Measurements from ENCODE around the gene NEDD4L.

Gene NEDD4L

GRCh38 chr18:58061349-58061748 is 17.3 kb downstream of the NEDD4L start:
- H3K27me3 ChIP-seq (ENCODE audit: control insufficient read depth in 3 of 3, insufficient read depth in 3 of 3, low read depth in 1 of 3, low read length in 3 of 3) = no peaks in the 10 kb centered on the region
- WGBS, 2 donors (ENCODE audit: extremely low coverage in 2 of 2, insufficient read length in 2 of 2, insufficient replicate concordance in 1 of 2) = no CpG with 5 or more reads among the region's 3 CpGs

GRCh38 chr18:58064406-58064998 is 20.5 kb downstream of the NEDD4L start:
- H2AFZ ChIP-seq (ENCODE audit: low read length) = no peak overlapping the region
- H3K9ac ChIP-seq (ENCODE audit: low read depth, low read length, poor library complexity) = no peak overlapping the region
- no peak overlapping the region for H4K8ac ChIP-seq (ENCODE audit: low read depth, low read length)
- H3K4ac ChIP-seq (ENCODE audit: low read length) = no peak overlapping the region
- H2BK12ac ChIP-seq (ENCODE audit: low read length) = no peak overlapping the region
- H3K23ac ChIP-seq (ENCODE audit: low read depth, low read length, poor library complexity) = no peak overlapping the region
- no peak overlapping the region for H3K27ac ChIP-seq (replicated peaks; ENCODE audit: low read length)
- H4K91ac ChIP-seq (ENCODE audit: low read depth, low read length, poor library complexity) = no peak overlapping the region
- H3K4me2 ChIP-seq (ENCODE audit: insufficient read depth, low read length, poor library complexity, severe bottlenecking) = no peak overlapping the region
- no peak overlapping the region for H2BK5ac ChIP-seq (ENCODE audit: low read length)
- H3K18ac ChIP-seq (ENCODE audit: low read length) = no peak overlapping the region
- H3K27me3 ChIP-seq (ENCODE audit: control insufficient read depth in 3 of 3, insufficient read depth in 3 of 3, low read depth in 1 of 3, low read length in 3 of 3) = no peaks in the 10 kb centered on the region
- no peaks in the 10 kb centered on the region for H3K9me3 ChIP-seq (replicated peaks in 1 of 2; ENCODE audit: control insufficient read depth in 2 of 2, insufficient read depth in 1 of 2, low read depth in 1 of 2, low read length in 2 of 2)
- H2AK5ac ChIP-seq (ENCODE audit: low read depth, low read length) = no peak overlapping the region
- no peak overlapping the region for H3K4me3 ChIP-seq (ENCODE audit: low read length in 2 of 2)
- H3K79me1 ChIP-seq (ENCODE audit: low read depth, low read length) = peaks cover 2% of the 10 kb centered on the region
- DNase-seq (ENCODE audit: low spot score) = no peak
- H2BK120ac ChIP-seq (ENCODE audit: low read depth, low read length) = no peak overlapping the region
- no peaks in the 10 kb centered on the region for H3K36me3 ChIP-seq (replicated peaks in 1 of 2; ENCODE audit: control insufficient read depth in 2 of 2, insufficient read depth in 2 of 2, low read length in 2 of 2)
- peaks cover 0 to 5% of the 10 kb centered on the region in 2 donors for H3K4me1 ChIP-seq (ENCODE audit: control insufficient read depth in 2 of 2, insufficient read depth in 1 of 2, low read depth in 1 of 2, low read length in 2 of 2)
- H3K14ac ChIP-seq (ENCODE audit: low read length) = no peak overlapping the region
- WGBS, 2 donors (ENCODE audit: extremely low coverage in 2 of 2, insufficient read length in 2 of 2, insufficient replicate concordance in 1 of 2) = no CpG with 5 or more reads among the region's 10 CpGs
- no peak overlapping the region for H2BK15ac ChIP-seq (ENCODE audit: low read length)

More at GRCh38 chr18:58061349-58061748, 17.3 kb downstream of the NEDD4L start:
- no peak overlapping the region for H3K4ac ChIP-seq (ENCODE audit: low read length)
- no peak overlapping the region for H2BK15ac ChIP-seq (ENCODE audit: low read length)
- H3K14ac ChIP-seq (ENCODE audit: low read length) = no peak overlapping the region
- no peak for DNase-seq (ENCODE audit: low spot score)
- H2BK5ac ChIP-seq (ENCODE audit: low read length) = no peak overlapping the region
- H3K4me2 ChIP-seq (ENCODE audit: insufficient read depth, low read length, poor library complexity, severe bottlenecking) = no peak overlapping the region
- H4K91ac ChIP-seq (ENCODE audit: low read depth, low read length, poor library complexity) = no peak overlapping the region
- peaks cover 0 to 2% of the 10 kb centered on the region in 2 donors for H3K9me3 ChIP-seq (replicated peaks in 1 of 2; ENCODE audit: control insufficient read depth in 2 of 2, insufficient read depth in 1 of 2, low read depth in 1 of 2, low read length in 2 of 2)
- H2AFZ ChIP-seq (ENCODE audit: low read length) = no peak overlapping the region
- H2AK5ac ChIP-seq (ENCODE audit: low read depth, low read length) = no peak overlapping the region
- peaks cover 0 to 4% of the 10 kb centered on the region in 2 donors for H3K4me1 ChIP-seq (ENCODE audit: control insufficient read depth in 2 of 2, insufficient read depth in 1 of 2, low read depth in 1 of 2, low read length in 2 of 2)
- no peak overlapping the region for H2BK120ac ChIP-seq (ENCODE audit: low read depth, low read length)
- no peak overlapping the region for H3K4me3 ChIP-seq (ENCODE audit: low read length in 2 of 2)
- no peak overlapping the region for H4K8ac ChIP-seq (ENCODE audit: low read depth, low read length)
- H3K23ac ChIP-seq (ENCODE audit: low read depth, low read length, poor library complexity) = no peak overlapping the region
- H3K9ac ChIP-seq (ENCODE audit: low read depth, low read length, poor library complexity) = no peak overlapping the region
- no peak overlapping the region for H3K18ac ChIP-seq (ENCODE audit: low read length)
- no peak overlapping the region for H3K27ac ChIP-seq (replicated peaks; ENCODE audit: low read length)
- no peaks in the 10 kb centered on the region for H3K79me1 ChIP-seq (ENCODE audit: low read depth, low read length)
- H3K36me3 ChIP-seq (replicated peaks in 1 of 2; ENCODE audit: control insufficient read depth in 2 of 2, insufficient read depth in 2 of 2, low read length in 2 of 2) = no peaks in the 10 kb centered on the region
- H2BK12ac ChIP-seq (ENCODE audit: low read length) = no peak overlapping the region

- Histone ChIP-seq H2AK5ac (ENCODE audit: low read depth, low read length) (no peak overlapping the region), H3K4me3 (ENCODE audit: low read length in 2 of 2) (no peak overlapping the region), H2BK15ac (ENCODE audit: low read length) (no peak overlapping the region), H3K27me3 (ENCODE audit: control insufficient read depth in 3 of 3, insufficient read depth in 3 of 3, low read depth in 1 of 3, low read length in 3 of 3) (no peaks in the 10 kb centered on the region), H3K4ac (ENCODE audit: low read length) (no peak overlapping the region), H2BK120ac (ENCODE audit: low read depth, low read length) (no peak overlapping the region), H3K9me3 (replicated peaks in 1 of 2; ENCODE audit: control insufficient read depth in 2 of 2, insufficient read depth in 1 of 2, low read depth in 1 of 2, low read length in 2 of 2) (no peaks in the 10 kb centered on the region), H3K4me2 (ENCODE audit: insufficient read depth, low read length, poor library complexity, severe bottlenecking) (no peak overlapping the region), H3K27ac (replicated peaks; ENCODE audit: low read length) (no peak overlapping the region), H4K8ac (ENCODE audit: low read depth, low read length) (no peak overlapping the region), H3K23ac (ENCODE audit: low read depth, low read length, poor library complexity) (no peak overlapping the region), H2BK12ac (ENCODE audit: low read length) (no peak overlapping the region), H3K4me1 (ENCODE audit: control insufficient read depth in 2 of 2, insufficient read depth in 1 of 2, low read depth in 1 of 2, low read length in 2 of 2) (peaks cover 0 to 9% of the 10 kb centered on the region in 2 donors), H2BK5ac (ENCODE audit: low read length) (no peak overlapping the region), H4K91ac (ENCODE audit: low read depth, low read length, poor library complexity) (no peak overlapping the region), H2AFZ (ENCODE audit: low read length) (no peak overlapping the region), H3K36me3 (replicated peaks in 1 of 2; ENCODE audit: control insufficient read depth in 2 of 2, insufficient read depth in 2 of 2, low read length in 2 of 2) (no peaks in the 10 kb centered on the region), H3K9ac (ENCODE audit: low read depth, low read length, poor library complexity) (no peak overlapping the region), H3K18ac (ENCODE audit: low read length) (no peak overlapping the region), H3K79me1 (ENCODE audit: low read depth, low read length) (peaks cover 2% of the 10 kb centered on the region), H3K14ac (ENCODE audit: low read length) (no peak overlapping the region)
- no peak for DNase-seq (ENCODE audit: low spot score)
- WGBS, 2 donors (ENCODE audit: extremely low coverage in 2 of 2, insufficient read length in 2 of 2, insufficient replicate concordance in 1 of 2) = no CpG with 5 or more reads among the region's 3 CpGs
Measured at GRCh38 chr18:58065956-58066355, 21.9 kb downstream of the NEDD4L start.

- Histone ChIP-seq H2AK5ac (ENCODE audit: low read depth, low read length) (no peak overlapping the region), H3K14ac (ENCODE audit: low read length) (no peak overlapping the region), H2BK5ac (ENCODE audit: low read length) (no peak overlapping the region), H2BK15ac (ENCODE audit: low read length) (no peak overlapping the region), H2BK12ac (ENCODE audit: low read length) (no peak overlapping the region), H4K8ac (ENCODE audit: low read depth, low read length) (no peak overlapping the region), H3K4me1 (ENCODE audit: control insufficient read depth in 2 of 2, insufficient read depth in 1 of 2, low read depth in 1 of 2, low read length in 2 of 2) (peaks cover 0 to 9% of the 10 kb centered on the region in 2 donors), H3K27ac (replicated peaks; ENCODE audit: low read length) (no peak overlapping the region), H3K4ac (ENCODE audit: low read length) (no peak overlapping the region), H2AFZ (ENCODE audit: low read length) (no peak overlapping the region), H3K9me3 (replicated peaks in 1 of 2; ENCODE audit: control insufficient read depth in 2 of 2, insufficient read depth in 1 of 2, low read depth in 1 of 2, low read length in 2 of 2) (no peaks in the 10 kb centered on the region), H3K27me3 (ENCODE audit: control insufficient read depth in 3 of 3, insufficient read depth in 3 of 3, low read depth in 1 of 3, low read length in 3 of 3) (no peaks in the 10 kb centered on the region), H3K36me3 (replicated peaks in 1 of 2; ENCODE audit: control insufficient read depth in 2 of 2, insufficient read depth in 2 of 2, low read length in 2 of 2) (no peaks in the 10 kb centered on the region), H3K4me3 (ENCODE audit: low read length in 2 of 2) (no peak overlapping the region), H3K9ac (ENCODE audit: low read depth, low read length, poor library complexity) (no peak overlapping the region), H3K18ac (ENCODE audit: low read length) (no peak overlapping the region), H3K4me2 (ENCODE audit: insufficient read depth, low read length, poor library complexity, severe bottlenecking) (no peak overlapping the region), H3K23ac (ENCODE audit: low read depth, low read length, poor library complexity) (no peak overlapping the region), H4K91ac (ENCODE audit: low read depth, low read length, poor library complexity) (no peak overlapping the region), H3K79me1 (ENCODE audit: low read depth, low read length) (peaks cover 2% of the 10 kb centered on the region), H2BK120ac (ENCODE audit: low read depth, low read length) (no peak overlapping the region)
- WGBS, 2 donors (ENCODE audit: extremely low coverage in 2 of 2, insufficient read length in 2 of 2, insufficient replicate concordance in 1 of 2) = no CpG with 5 or more reads among the region's 2 CpGs
- DNase-seq (ENCODE audit: low spot score) = no peak
Measured at GRCh38 chr18:58067601-58068000, 23.6 kb downstream of the NEDD4L start.

Data from neuronal stem cell (in vitro differentiated cells).